Inflammatory macrophage treated with lipopolysaccharide for 1 hour (primary cell): ENCODE measurements around the gene PPP1R36.
"Not testable (repeated sequence)": the region's sequence is repeated elsewhere in the genome, so short reads cannot be mapped to it uniquely, and the experiment has no call there.

Experiments used
- DNase-seq, 2 donors: peaks; one replicate each; pipeline ENCODE4 v3.0.0-alpha.2; 2020 to 2022

PPP1R36 gene

DNA sequence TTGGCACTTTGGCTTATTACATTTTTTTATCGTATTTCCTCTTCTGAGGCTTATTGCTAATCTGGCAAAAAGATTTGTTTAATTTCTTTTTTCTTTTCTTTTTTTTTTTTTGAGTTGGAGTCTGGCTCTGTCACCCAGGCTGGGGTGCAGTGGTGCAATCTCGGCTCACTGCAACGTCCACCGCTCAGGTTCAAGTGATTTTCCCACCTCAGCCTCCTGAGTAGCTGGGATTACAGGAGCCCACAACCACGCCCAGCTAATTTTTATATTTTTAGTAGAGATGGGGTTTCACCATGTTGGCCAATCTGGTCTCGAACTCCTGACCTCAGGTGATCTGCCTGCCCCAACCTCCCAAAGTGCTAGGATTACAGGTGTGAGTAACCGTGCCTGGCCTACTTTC, 19.9 kb downstream of the PPP1R36 start:
- DNase-seq: not testable (repeated sequence)

GRCh38 chr14:64572386-64573104, 22.8 kb downstream of the PPP1R36 start:
- no peak for DNase-seq

DNA sequence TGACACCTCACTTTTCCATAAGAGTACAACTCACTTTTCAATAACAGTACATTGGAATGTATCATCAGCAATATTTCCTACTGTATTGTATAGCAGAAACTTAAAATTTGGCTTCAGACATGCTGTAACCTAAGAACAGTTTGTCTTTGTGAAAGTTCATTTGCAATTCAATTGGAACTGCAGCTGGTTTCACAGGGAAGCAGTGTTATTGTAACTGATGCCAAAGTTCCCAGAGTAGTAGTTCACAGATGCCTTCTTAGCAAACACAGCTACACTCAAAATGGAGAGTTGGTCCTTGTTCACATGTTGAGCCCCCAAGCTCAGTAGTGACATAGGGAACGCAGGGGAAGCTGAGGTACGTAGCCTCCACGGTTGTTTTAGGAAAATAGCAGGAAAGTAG, 23.3 kb downstream of the PPP1R36 start:
- DNase-seq: no peak

GRCh38 chr14:64574371-64575107, 24.8 kb downstream of the PPP1R36 start:
- DNase-seq: no peak

GRCh38 chr14:64577211-64577610, 27.4 kb downstream of the PPP1R36 start:
- DNase-seq: no peak

- DNase-seq: no peak
Measured at GRCh38 chr14:64580467-64580866, 30.7 kb downstream of the PPP1R36 start.

DNA sequence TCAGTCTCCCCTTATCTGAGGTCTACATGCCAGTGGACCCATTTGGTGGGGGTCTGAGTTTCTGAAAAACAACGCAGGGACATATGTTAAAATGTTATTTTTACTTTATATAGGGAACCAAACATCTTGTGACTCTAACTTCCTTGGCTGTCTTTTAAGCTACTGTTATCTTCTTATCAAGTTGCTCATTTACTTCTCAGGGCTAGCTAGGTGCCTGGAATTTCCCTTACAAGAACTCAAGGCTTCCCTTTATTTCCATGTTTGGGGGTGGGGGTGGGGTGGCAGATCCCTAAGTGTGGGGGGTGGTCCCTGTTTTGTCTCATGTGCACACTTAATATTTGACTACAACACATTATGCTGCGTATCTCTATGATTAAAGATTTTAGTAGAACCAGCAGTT, 31.6 kb downstream of the PPP1R36 start:
- DNase-seq: no peak

GRCh38 chr14:64581817-64582216, 32.1 kb downstream of the PPP1R36 start:
- no peak for DNase-seq

DNA sequence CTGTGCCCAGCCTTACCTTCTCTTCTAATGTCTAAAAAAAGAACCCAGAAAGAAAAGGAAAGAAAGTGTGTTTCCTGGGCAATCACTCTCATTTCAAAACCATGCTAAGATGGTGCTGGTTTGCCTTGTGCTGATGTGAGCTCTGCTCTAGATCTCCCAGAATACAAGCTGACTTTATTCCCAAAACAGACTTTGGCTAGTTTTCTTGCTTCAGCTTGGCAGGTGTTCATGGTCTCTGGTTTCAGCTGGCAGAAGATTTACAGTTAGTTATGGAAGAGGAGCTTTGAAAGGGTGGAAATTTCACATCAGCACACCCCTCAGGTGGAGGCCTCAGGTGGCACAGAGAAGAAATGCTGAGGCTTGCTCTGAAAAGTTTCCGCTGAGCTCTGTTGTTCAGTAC, 34.4 kb downstream of the PPP1R36 start:
- no peak for DNase-seq

DNA sequence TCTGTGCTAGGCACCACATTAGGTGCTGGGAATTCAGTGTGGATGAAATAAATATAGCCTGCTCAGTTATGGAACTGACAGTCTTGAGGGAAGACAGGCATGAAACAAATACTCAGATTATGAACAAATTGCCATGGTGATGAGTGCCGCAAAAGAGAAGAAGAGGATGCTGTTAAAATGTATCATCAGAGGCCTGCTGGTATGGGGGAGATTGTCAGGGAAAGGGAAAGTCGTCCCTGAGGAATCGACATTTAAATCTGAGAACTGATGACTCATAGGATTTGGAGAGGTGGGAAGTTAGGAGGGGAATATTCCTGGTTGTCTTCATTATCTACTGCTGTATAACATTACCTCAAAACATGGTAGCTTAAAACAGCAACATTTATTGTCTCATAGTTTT, 42.0 kb downstream of the PPP1R36 start:
- no peak for DNase-seq

DNA sequence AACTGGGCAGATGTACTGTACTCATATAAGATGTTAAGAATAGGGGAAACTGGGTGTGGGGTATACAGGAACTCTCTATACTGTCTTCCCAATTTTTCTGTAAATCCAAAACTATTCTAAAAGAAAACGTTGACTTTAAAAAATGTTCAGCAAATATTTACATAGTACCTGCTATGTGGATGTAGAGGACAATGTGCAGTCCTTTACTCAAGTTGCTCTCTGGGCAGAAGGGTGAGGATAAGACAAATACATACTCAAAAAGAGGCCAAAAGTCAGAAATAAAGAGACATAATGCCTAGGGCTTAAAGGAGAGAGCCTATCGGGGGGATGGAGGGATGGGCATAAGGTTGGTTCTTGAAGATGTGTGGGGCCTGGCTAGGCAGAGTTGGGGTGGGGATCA, 44.7 kb downstream of the PPP1R36 start:
- DNase-seq: no peak

DNA sequence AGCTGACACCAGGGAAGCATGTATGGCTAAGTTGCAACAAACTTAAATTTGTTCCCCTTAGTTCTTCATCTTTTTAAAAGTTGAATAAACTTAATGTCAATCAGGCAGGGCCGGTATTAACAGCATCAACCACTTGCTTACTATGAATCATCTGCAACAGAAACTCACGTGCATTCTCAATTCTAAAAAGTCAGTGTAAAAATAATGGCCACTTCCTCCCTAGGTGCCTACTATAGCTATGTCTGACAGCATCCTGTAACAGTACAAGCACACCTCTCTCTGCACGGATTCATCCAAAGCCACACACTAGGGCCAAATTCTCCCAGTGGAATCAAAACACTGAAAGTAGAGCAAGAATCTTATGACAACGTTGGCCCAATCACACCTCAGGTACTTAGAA, 48.6 kb downstream of the PPP1R36 start:
- no peak for DNase-seq

GRCh38 chr14:64601571-64601970, 51.8 kb downstream of the PPP1R36 start:
- no peak for DNase-seq

DNA sequence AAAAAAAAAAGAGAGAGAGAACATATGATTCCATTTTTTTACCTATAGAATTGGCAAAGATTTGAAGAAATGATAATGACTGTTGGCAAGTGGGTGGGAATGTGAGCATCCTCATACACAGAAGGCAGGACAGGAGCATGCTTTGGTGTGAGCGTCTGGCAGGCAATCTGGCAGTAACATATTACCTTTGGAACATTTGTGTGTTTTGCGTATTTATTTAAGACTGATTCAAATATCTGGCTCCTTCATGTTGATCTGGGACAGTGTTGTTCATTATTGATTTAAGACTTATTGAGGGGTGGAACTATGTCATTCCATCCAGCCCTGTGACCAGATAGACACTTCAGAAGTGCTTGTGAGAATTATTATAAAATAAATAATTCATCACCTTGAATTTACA, 53.1 kb downstream of the PPP1R36 start:
- DNase-seq: no peak

DNA sequence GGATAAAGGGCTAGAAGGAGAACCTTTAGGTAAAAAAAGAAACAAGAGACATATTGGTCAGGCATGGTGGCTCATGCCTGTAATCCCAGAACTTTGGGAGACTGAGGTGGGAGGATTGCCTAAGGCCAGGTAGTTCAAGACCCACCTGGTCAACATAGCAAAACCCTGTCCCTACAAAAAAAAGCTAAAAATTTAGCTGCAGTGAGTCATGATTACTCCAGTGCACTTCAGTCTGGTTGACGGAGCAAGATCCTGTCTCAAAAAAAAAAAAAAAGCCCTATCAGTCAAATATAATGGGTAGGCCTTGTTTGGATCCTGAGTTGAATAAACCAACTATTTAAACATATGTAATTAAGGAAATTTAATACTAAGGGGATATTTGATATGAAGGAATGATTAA, 54.2 kb downstream of the PPP1R36 start:
- no peak for DNase-seq

GRCh38 chr14:64604881-64605280, 55.1 kb downstream of the PPP1R36 start:
- no peak for DNase-seq

- no peak for DNase-seq
Measured at GRCh38 chr14:64605926-64606685, 56.3 kb downstream of the PPP1R36 start.

GRCh38 chr14:64610049-64610746, 60.4 kb downstream of the PPP1R36 start:
- no peak for DNase-seq

DNA sequence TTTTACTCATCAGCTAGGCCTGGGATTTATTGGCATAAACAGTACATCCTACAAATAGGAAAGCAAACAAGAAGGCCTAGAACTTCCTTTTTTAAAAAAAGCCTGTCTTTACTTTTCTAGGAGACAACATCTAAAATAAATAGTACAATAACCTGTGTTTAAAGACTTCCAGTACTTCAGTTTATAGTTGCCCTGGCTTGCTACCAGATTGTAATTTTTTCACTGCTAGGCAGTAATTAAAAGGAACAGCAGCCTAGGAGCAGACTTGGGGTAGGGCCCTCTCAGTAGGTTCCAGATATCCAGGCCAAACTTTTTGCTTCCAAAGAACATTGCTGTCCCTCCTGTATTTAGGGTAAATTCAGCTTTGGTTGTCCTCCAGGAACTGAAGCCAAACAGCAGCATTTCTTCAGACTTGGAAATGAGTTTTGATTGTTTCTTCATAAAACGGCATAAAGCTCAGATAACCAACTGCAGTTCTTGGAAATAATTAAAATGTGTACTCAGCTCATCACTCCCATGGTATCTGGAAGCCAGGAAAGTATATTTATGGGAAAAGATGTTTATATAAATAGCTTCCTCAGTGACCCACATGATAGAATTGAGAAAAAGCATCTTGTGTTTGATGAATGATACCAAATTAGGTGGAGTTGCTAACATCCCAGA, 61.7 kb downstream of the PPP1R36 start:
- DNase-seq: no peak

DNA sequence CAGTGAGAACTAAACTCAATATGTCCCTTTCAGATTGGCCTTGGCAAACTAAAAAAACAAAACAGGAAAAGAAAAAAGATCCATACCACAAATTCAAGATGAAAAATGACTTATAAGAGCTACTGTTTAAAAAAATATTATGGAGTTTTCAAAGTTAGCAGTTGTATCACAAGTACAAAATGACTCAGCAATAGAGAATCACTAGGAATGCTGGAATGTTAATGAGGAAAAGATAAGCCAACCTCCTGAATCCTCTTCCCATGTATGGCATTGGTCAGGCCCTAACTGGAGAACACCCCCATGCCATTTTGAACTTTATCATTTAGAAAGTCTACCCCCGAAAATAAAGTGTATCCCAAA, 62.2 kb downstream of the PPP1R36 start:
- DNase-seq: no peak

- DNase-seq: no peak
Measured at GRCh38 chr14:64612971-64613666, 63.4 kb downstream of the PPP1R36 start.

GRCh38 chr14:64614166-64614565, 64.4 kb downstream of the PPP1R36 start:
- DNase-seq: no peak
